Heart right ventricle (tissue), 16 donors: ENCODE data around the gene TTR. TPM values are rescaled to one million over a fixed set of nuclear protein-coding genes. Genes with fewer than 3 reads are reported as not detected.

ENCODE experiments used
- ATAC-seq, 8 donors: fragments of 200-7000 bp; cut with Tn5 transposase; one replicate each; pipeline ENCODE4 v1.9.1; 2020; ENCODE audit warnings: mild to moderate bottlenecking in 8 of 8, moderate library complexity in 8 of 8, moderate number of reproducible peaks in 1 of 8
- DNase-seq, 2 donors: peaks; one replicate each; pipeline ENCODE4 v3.0.0-alpha.2; 2020
- H3K27ac ChIP-seq, 10 donors: fragments of 200-600 bp; sonication (generic) in 2 of 10; one replicate each; pipeline versions ENCODE4 v1.5.0 to v1.8.0; 2020 to 2022; ENCODE audit warnings: mild to moderate bottlenecking in 3 of 10
- H3K27me3 ChIP-seq, 7 donors: fragments of 200-600 bp; one replicate each; pipeline ENCODE4 v1.8.0; 2021 to 2022; ENCODE audit warnings: mild to moderate bottlenecking in 2 of 7
- H3K36me3 ChIP-seq, 9 donors: fragments of 200-600 bp; sonication (generic) in 1 of 9; one replicate each; pipeline versions ENCODE4 v1.5.0 to v1.8.0; 2020 to 2022; ENCODE audit warnings: mild to moderate bottlenecking in 2 of 9
- H3K4me1 ChIP-seq, 9 donors: fragments of 200-600 bp; sonication (generic) in 1 of 9; one replicate each; pipeline versions ENCODE4 v1.5.0 to v1.8.0; 2020 to 2022; ENCODE audit warnings: mild to moderate bottlenecking in 4 of 9
- H3K4me3 ChIP-seq, 10 donors: fragments of 200-600 bp; sonication (generic) in 2 of 10; one replicate each; pipeline versions ENCODE4 v1.5.0 to v1.8.0; 2020 to 2022; ENCODE audit warnings: mild to moderate bottlenecking in 7 of 10, moderate library complexity in 2 of 10
- H3K9me3 ChIP-seq, 11 donors: fragments of 200-600 bp in 10 of 11; sonication (generic) in 2 of 11; one replicate each; pipeline versions ENCODE4 v1.5.0 to v1.8.0; 2013 to 2022; ENCODE audit warnings: mild to moderate bottlenecking in 2 of 11, control low read depth in 1 of 11, moderate library complexity in 1 of 11
- CTCF ChIP-seq, 9 donors: fragments of 200-600 bp; sonication (generic) in 2 of 9; IDR thresholded peaks; one replicate each; pipeline versions ENCODE4 v1.5.0 to v1.8.0; 2021 to 2022; ENCODE audit warnings: antibody characterized with exemption in 9 of 9, mild to moderate bottlenecking in 5 of 9, moderate library complexity in 1 of 9
- WGBS, 2 donors: extraction: QIAGEN DNeasy Blood & Tissue Kit; methylation state at CpG; one replicate each; pipeline ENCODE4 v1.1.7; 2013; ENCODE audit warnings: inconsistent platforms in 1 of 2; 5-methylcytosine and 5-hydroxymethylcytosine counted together
- intact Hi-C, 10 donors: fragments of 100-400 bp; cut with DNase I; formaldehyde crosslinking; loops; one replicate each; pipeline versions ENCODE4 v1.11.1 to v1.14.2; 2022
- polyA plus RNA-seq, 2 donors: library from polyadenylated mRNA; stranded (reverse); fragments of 200-250 nt; gene quantifications; one replicate each; pipeline ENCODE4 v1.2.3, GENCODE V29; 2013
- total RNA-seq, 10 donors: library from RNA; stranded (reverse); fragmentation: NEBNext Ultra II Directional in 3 of 10; extraction: Animal tissue kit (Norgen Biotek cat#: 25700) in 3 of 10; gene quantifications; one replicate each; pipeline versions ENCODE4 v1.2.1 to v1.2.4, GENCODE V29; 2021 to 2023
- donor health status: Arrhythmogenic right ventricular cardiomyopathy.
- donor health status: ischemic (EF 13 %, LVEDD 7.1; RV severe dilation, severe dysfunction).
- donor health status: healthy with polysubstance abuse.
- donor health status: DM: no; HTN: yes; CAD: no.
- donor health status: DM: no; HTN: no; CAD: no.
- donor health status: ischemic (EF 25% LVEDD 6.9; RV normal size, moderate dysfunction).
- donor health status: ischemic (EF 25% LVEDD 5.7; RV mildly dilated, moderate dysfunction).
- donor health status: healthy.
- donor health status: DM: yes; HTN: yes; CAD: no.
- donor health status: Ischemic cardiomyopathy.
- donor health status: ischemic (EF 35%, LVEDD 5.7; RV mildly dilated, moderate dysfunction).
- donor health status: nonischemic (EF 11% LVEDD 7.7; RV severe dilation, severe dysfunction).
- donor health status: DM: yes; HTN: yes; CAD: no.
- donor health status: PGD.
- donor health status: ischemic (EF 29% LVEDD 5.4; RV normal size, mild dysfunction).
- donor health status: nonischemic (EF 23%, LVEDD 6.1; RV moderate dilation, normal function).

Gene TTR
- total and polyA plus RNA-seq, 12 donors: 0.46 to 1.6 TPM; not detected in 10

- H3K4me1 ChIP-seq: peaks cover 0 to 4% (median 0%) of the 10 kb centered on the region in 9 donors
- intact Hi-C loops: no loop called here
- no peaks in the 10 kb centered on the region for H3K9me3 ChIP-seq
- H3K27me3 ChIP-seq: peaks cover 0 to 11% (median 0%) of the 10 kb centered on the region in 7 donors
- no peak overlapping the region for H3K27ac ChIP-seq
- WGBS, 2 donors: 77 to 84% methylated on average over 2 of the region's 2 CpGs
- DNase-seq (no peak), ATAC-seq (no peak)
- no peaks in the 10 kb centered on the region for H3K36me3 ChIP-seq
- TF ChIP-seq CTCF (IDR thresholded peaks at IDR 0.05): no peak
- H3K4me3 ChIP-seq: no peak overlapping the region
Observed at GRCh38 chr18:31565345-31565744, 26.3 kb upstream of the TTR start.

GRCh38 chr18:31565782-31566512, 25.7 kb upstream of the TTR start:
- H3K4me3 ChIP-seq: no peak overlapping the region
- H3K36me3 ChIP-seq: no peaks in the 10 kb centered on the region
- DNase-seq (no peak), ATAC-seq (no peak)
- no peak for TF ChIP-seq CTCF (IDR thresholded peaks at IDR 0.05)
- H3K27ac ChIP-seq: no peak overlapping the region
- peaks cover 0 to 11% (median 0%) of the 10 kb centered on the region in 7 donors for H3K27me3 ChIP-seq
- intact Hi-C loops: no loop called here
- 81 to 88% methylated on average over 10 of the region's 10 CpGs for WGBS, 2 donors
- peaks cover 0 to 4% (median 0%) of the 10 kb centered on the region in 9 donors for H3K4me1 ChIP-seq
- no peaks in the 10 kb centered on the region for H3K9me3 ChIP-seq

- Histone ChIP-seq H3K27me3 (peaks cover 0 to 11% (median 0%) of the 10 kb centered on the region in 7 donors), H3K4me3 (no peak overlapping the region), H3K27ac (no peak overlapping the region), H3K36me3 (no peaks in the 10 kb centered on the region), H3K4me1 (peaks cover 0 to 4% (median 0%) of the 10 kb centered on the region in 9 donors), H3K9me3 (no peaks in the 10 kb centered on the region)
- DNase-seq: no peak
- TF ChIP-seq CTCF (IDR thresholded peaks at IDR 0.05): no peak
- intact Hi-C loops: no loop called here
- no peak for ATAC-seq
- 60 to 61% methylated on average over 4 of the region's 4 CpGs for WGBS, 2 donors
Observed at GRCh38 chr18:31566576-31567306, 24.9 kb upstream of the TTR start.

- no peak for ATAC-seq
- Histone ChIP-seq H3K4me3 (no peak overlapping the region), H3K27me3 (no peaks in the 10 kb centered on the region), H3K27ac (no peak overlapping the region), H3K4me1 (no peaks in the 10 kb centered on the region), H3K36me3 (no peaks in the 10 kb centered on the region), H3K9me3 (no peaks in the 10 kb centered on the region)
- intact Hi-C loops: loop anchor here in 1 of 10 donors (5.0 kb wide), 1 partner anchor 40 kb away; no protein-coding TSS in a partner anchor
- WGBS, 2 donors: 73 to 76% methylated on average over 9 of the region's 9 CpGs
- DNase-seq: no peak
- no peak for TF ChIP-seq CTCF (IDR thresholded peaks at IDR 0.05)
Observed at GRCh38 chr18:31572368-31572767, 19.3 kb upstream of the TTR start.
